ENCODE measurements around the gene TCHP. TPM values are rescaled to one million over a fixed set of nuclear protein-coding genes. Genes with fewer than 3 reads are reported as not detected.

The TCHP gene
- polyA plus RNA-seq, 4 donors: 20.8 to 32.9 (median 26.6) TPM

DNA sequence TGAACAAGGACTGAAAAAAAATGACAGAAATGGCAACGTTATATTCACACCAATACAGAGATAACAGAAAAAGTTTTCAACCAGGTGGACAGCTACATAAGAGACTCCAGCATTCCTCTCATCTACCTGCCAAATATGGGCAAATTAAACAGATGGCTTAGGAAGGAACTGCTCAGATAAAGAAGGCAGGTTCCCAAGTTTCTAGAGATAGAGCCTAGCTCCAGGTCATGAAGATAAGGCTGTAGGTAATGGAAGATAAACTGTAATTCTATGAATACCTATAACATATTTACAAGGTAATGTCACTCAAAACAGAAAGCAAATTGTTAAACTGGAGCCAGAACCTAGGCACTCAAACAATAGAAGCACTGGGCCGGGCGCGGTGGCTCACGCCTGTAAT lies 53.6 kb downstream of the TCHP start:
- DNase-seq (ENCODE audit: low read depth in 4 of 4, low spot score in 2 of 4): no peak

DNA sequence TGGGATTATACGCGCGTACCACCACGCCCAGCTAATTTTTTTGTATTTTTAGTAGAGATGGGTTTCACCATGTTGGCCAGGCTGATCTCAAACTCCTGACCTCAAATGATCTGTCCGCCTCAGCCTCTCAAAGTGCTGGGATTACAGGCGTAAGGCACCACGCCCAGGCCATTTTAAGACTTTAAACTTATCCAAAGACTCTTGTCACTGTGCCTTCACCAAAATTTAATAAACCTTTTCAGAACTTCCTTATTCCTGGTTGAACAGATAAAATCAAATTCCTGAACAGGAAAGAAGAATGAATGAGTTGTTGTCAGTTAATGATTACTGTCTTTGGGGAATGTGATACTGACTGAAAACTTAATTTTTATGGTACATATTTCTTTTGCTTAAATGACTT lies 58.3 kb downstream of the TCHP start:
- no peak for DNase-seq (ENCODE audit: low read depth in 4 of 4, low spot score in 2 of 4)

DNA sequence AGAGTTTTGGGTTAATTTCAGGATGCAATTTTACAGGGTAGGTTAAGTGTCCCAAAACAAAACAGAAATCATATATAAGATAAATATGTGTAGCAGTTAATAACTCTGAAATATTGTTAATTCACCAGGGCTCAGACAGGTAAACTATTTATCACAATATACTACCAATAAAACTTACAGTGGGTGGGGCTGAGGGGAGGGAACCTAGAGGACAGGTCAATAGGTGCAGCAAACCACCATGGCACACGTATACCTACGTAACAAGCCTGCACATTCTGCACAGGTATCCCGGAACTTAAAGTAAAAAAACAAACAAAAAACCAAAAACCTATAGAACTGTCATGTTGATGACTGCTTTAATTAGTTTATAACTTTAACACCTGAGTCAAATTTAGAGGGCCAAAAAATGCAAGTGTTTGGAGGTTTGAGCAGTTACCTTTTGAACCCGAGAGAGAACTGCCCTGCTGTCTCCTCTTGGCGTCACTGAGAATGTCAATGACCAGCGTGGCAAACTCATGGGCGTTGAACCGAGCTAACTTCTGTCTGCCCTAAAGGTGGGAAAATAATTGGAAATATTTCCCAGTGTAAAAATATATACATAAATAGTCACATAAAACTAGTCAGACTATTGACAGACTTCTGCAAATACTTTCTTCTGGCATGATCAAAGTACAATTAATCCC lies 59.5 kb downstream of the TCHP start:
- no peak for DNase-seq (ENCODE audit: low read depth in 4 of 4, low spot score in 2 of 4)

DNA sequence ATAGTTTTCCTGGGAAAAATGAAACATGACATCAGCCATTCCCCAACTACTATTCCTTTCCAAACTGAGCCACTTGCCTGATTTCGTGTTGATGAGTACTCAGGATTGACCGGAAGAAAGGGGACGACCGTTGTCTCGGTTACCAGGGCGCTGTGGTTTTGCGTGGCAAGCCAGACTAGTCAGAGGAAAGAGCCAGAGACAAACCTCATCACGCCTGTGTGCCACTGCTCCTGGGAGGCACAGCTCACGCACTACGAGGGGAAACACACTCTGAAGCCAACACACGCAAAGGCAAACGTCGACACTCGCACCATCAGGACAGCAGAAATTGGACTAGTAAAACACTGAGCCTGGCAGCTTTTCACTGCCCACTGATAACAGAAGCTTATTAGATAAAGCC lies 61.1 kb downstream of the TCHP start:
- no peak for DNase-seq (ENCODE audit: low read depth in 4 of 4, low spot score in 2 of 4)

DNA sequence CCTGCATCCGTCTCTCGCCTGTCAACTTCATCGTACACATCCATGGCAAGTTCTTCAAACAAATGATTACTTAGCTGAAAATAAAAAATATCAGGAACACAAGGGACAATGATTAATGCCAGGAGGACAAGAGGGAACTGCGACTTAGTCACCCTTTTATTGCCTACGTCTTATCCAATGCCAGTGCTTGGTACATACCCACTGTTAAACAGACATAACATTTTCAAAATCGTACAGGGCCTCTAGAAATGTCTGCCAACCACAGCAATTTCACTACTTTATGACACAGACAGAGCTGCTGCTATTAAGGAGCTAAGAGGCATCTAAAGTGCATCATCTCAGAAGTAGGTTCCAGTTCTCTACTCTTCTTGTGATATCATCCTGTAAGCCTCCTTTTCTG lies 61.5 kb downstream of the TCHP start:
- no peak for DNase-seq (ENCODE audit: low read depth in 4 of 4, low spot score in 2 of 4)

DNA sequence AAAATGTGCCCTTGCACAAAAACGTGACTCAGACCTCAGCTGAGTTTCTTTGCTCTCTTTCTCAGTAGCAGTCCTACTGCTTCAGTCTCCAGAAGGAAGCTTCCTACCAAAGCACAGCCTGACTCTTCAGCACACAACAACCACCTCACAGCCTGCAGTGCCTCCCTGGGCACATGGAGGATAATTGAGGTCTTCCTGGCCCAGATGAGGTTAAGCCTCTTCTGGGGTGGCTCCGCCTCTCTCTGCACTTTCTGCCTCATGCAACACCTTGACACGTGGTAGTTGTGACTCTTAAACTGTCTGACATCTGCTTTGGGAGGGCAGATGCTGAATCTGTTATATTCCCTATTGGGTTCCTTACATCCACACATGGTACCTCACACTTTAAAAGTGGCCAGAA lies 62.3 kb downstream of the TCHP start:
- DNase-seq (ENCODE audit: low read depth in 4 of 4, low spot score in 2 of 4): no peak

DNA sequence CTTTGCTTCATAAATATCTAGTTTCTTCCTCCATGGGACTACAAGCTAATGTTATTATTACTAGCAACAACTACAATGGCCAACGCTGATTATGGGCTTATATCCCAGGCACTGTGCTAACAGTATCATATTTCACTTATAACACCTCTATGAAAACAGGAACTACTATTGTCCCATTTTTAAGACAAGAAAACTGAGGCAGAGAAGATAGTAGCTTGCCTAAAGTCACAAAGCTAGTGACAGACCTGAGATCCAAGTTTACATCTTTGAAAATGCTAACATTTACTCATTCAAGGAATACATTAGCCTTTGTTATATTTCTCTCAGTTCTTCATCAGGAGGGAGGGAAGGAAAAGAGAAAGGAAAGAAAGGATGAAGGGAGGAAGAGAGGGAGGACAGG lies 63.3 kb downstream of the TCHP start:
- no peak for DNase-seq (ENCODE audit: low read depth in 4 of 4, low spot score in 2 of 4)

DNA sequence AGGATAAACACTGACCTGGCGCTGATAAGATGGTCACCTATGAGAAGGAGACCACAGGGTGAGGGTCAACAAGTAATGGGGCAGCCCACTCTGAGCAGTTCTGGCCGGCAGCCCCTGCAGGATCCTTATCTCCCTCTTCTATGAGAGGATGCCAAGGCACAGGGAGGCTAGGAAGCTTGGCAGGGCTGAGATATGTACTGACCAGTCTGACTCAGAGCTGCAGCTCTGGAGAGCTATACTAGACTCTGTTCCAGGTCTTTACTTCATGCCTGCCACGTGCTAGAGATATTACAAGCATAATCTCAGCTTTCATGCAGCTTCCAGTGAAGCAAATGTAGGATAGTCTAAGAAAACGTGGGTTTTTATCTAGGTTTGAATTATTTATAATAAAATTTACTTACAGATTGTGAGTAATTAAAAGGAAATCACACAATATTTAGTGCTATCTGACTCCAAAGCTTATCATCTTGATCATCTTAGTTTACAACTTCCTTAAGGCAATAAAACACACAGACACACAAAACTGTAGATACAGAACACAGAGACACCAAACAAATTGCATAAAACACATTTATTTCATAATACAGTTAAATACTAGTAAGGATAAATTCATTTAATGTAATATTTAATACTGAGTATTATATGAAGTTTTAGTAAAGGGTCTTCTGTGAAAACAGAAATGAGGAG lies 63.8 kb downstream of the TCHP start:
- DNase-seq (ENCODE audit: low read depth in 4 of 4, low spot score in 2 of 4): no peak

DNA sequence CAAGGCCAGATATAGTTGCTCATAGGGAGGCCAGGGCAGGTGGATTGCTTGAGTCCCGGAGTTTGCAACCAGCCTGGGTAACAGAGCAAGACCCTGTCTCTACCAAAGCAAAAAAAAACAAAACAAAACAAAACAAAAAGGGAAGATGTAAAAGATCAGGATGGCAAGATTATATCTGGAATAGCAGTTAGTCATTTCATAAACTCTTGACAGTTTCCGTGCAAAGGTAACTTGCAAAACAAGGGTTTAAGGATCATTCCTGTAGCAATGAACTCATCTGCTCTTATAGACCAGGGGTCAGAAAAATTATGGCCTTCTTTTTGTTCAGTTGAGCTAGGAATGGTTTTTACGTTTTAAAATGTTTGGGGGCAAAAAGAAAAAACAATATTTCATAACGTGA lies 66.5 kb downstream of the TCHP start:
- DNase-seq (ENCODE audit: low read depth in 4 of 4, low spot score in 2 of 4): no peak

DNA sequence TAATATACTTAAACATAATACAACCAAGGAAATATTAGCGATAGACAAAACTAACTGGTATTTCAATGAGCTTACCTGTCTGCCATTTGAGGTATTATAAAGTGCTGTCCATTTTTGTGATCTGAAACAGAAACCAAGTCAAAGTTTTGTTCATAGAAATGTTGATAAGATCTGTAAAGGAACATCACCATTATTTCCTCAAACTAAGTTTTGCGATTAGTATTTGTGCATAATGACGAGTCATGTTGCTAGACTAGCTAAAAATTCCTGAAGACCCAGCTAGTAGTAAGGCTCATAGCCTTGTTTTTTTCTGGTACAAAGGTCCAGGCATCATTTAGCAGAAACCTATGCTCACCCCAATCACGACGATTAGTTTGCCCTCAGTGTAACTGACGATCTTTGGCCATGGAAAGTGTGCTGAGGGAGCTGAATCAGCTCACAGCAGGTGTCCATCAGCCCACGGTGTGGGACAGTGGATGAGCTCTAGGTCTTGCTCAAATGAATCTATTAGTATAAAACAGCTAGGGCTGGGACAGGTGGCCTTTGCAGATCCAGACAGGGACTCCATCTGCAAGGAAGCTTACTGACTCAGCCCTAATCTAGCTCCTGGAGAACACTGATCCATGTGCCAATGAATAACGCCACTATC lies 67.4 kb downstream of the TCHP start:
- DNase-seq (ENCODE audit: low read depth in 4 of 4, low spot score in 2 of 4): no peak

Other genes with a start within 250 kb of the TCHP start
- gene FAM222A, start 186.4 kb upstream of the TCHP start, polyA plus RNA-seq (ENCODE audit: insufficient read length in 4 of 4): 10 to 100 TPM in 1 of 4 donors, 1 to 10 TPM in 3; 6.8 to 11.2 (median 8.1) TPM
- 10 to 100 TPM; 12.5 to 20.8 (median 14.4) TPM for gene TRPV4, start 66.9 kb upstream of the TCHP start, polyA plus RNA-seq (ENCODE audit: insufficient read length in 4 of 4)
- 10 to 100 TPM; 34.2 to 41.7 (median 35.9) TPM for gene GLTP, start 19.7 kb upstream of the TCHP start, polyA plus RNA-seq (ENCODE audit: insufficient read length in 4 of 4)
- 10 to 100 TPM; 26.5 to 55.1 (median 42.4) TPM for gene GIT2, start 96.1 kb downstream of the TCHP start, polyA plus RNA-seq (ENCODE audit: insufficient read length in 4 of 4)
- gene ANKRD13A, start 99.2 kb downstream of the TCHP start, polyA plus RNA-seq (ENCODE audit: insufficient read length in 4 of 4): 10 to 100 TPM; 34.5 to 51.3 (median 41.1) TPM
- 10 to 100 TPM; 30.9 to 41.9 (median 34.2) TPM for gene C12orf76, start 148.2 kb downstream of the TCHP start, polyA plus RNA-seq (ENCODE audit: insufficient read length in 4 of 4)
- gene IFT81, start 224.1 kb downstream of the TCHP start, polyA plus RNA-seq (ENCODE audit: insufficient read length in 4 of 4): 10 to 100 TPM; 39.6 to 58.7 (median 47.8) TPM